Activated naive CD4-positive, alpha-beta T cell treated with anti-CD3 and anti-CD28 coated beads, Interleukin-2, amount 10 ng/mL, durations not matched to agents 7 days and 5 days (primary cell): ENCODE data around the gene CTBP2.

ENCODE experiments used
- CTCF ChIA-PET: fragments of 350-600 bp; sonication (Branson Sonifier 250); formaldehyde crosslinking; loops from one replicate; lab custom pipeline; 2021; ENCODE audit warnings: antibody characterized with exemption; lab: Charles Lee
- DNase-seq: peaks from one replicate; pipeline ENCODE4 v3.0.0-alpha.2; 2020
- H3K27ac Mint-ChIP-seq: one replicate; pipeline ENCODE4 v1.8.0; 2021; ENCODE audit warnings: mild to moderate bottlenecking, moderate library complexity, mixed read lengths
- H3K27me3 Mint-ChIP-seq: one replicate; pipeline ENCODE4 v1.8.0; 2021; ENCODE audit warnings: mild to moderate bottlenecking, mixed read lengths
- H3K36me3 Mint-ChIP-seq: one replicate; pipeline ENCODE4 v1.8.0; 2021; ENCODE audit warnings: mixed read lengths
- H3K4me1 Mint-ChIP-seq: one replicate; pipeline ENCODE4 v1.8.0; 2021; ENCODE audit warnings: mixed read lengths
- H3K4me3 Mint-ChIP-seq: one replicate; pipeline ENCODE4 v1.8.0; 2021; ENCODE audit warnings: mild to moderate bottlenecking, moderate library complexity, mixed read lengths
- H3K9me3 Mint-ChIP-seq: one replicate; pipeline ENCODE4 v1.8.0; 2021; ENCODE audit warnings: mixed read lengths

The CTBP2 gene

GRCh38 chr10:125005312-125006187, 154.8 kb downstream of the CTBP2 start:
- H3K27me3 Mint-ChIP-seq = peaks cover 13% of the 10 kb centered on the region
- no peaks in the 10 kb centered on the region for H3K4me1 Mint-ChIP-seq
- H3K27ac Mint-ChIP-seq = no peak overlapping the region
- peak; percentile 14 for DNase-seq
- no peaks in the 10 kb centered on the region for H3K36me3 Mint-ChIP-seq
- CTCF ChIA-PET = no interaction called here
- H3K9me3 Mint-ChIP-seq = no peaks in the 10 kb centered on the region
- no peak overlapping the region for H3K4me3 Mint-ChIP-seq

- Mint-ChIP-seq H3K9me3 (no peaks in the 10 kb centered on the region), H3K27me3 (peaks cover 19% of the 10 kb centered on the region), H3K27ac (no peak overlapping the region), H3K36me3 (no peaks in the 10 kb centered on the region), H3K4me1 (no peaks in the 10 kb centered on the region), H3K4me3 (no peak overlapping the region)
- CTCF ChIA-PET = no interaction called here
- peak; percentile 12 for DNase-seq
These were observed 155.6 kb downstream of the CTBP2 start for GRCh38 chr10:125004571-125005311.

GRCh38 chr10:125003901-125004467, 156.4 kb downstream of the CTBP2 start:
- DNase-seq = peak; percentile 14
- Mint-ChIP-seq H3K27ac (no peak overlapping the region), H3K9me3 (no peaks in the 10 kb centered on the region), H3K4me1 (no peaks in the 10 kb centered on the region), H3K27me3 (peaks cover 13% of the 10 kb centered on the region), H3K36me3 (no peaks in the 10 kb centered on the region), H3K4me3 (no peak overlapping the region)
- CTCF ChIA-PET = interaction anchor here (1.1 kb wide), 1 partner anchor 11 kb away, joined by 3 read pairs; no protein-coding TSS in a partner anchor

- H3K27ac Mint-ChIP-seq = no peak overlapping the region
- H3K36me3 Mint-ChIP-seq = no peaks in the 10 kb centered on the region
- H3K27me3 Mint-ChIP-seq = peaks cover 13% of the 10 kb centered on the region
- CTCF ChIA-PET = interaction anchor here (1.1 kb wide), 1 partner anchor 11 kb away, joined by 3 read pairs; no protein-coding TSS in a partner anchor
- peak; percentile 18 for DNase-seq
- H3K9me3 Mint-ChIP-seq = no peaks in the 10 kb centered on the region
- H3K4me1 Mint-ChIP-seq = no peaks in the 10 kb centered on the region
- H3K4me3 Mint-ChIP-seq = no peak overlapping the region
These were observed 157.0 kb downstream of the CTBP2 start for GRCh38 chr10:125003146-125003900.

GRCh38 chr10:125002423-125003145, 157.8 kb downstream of the CTBP2 start:
- DNase-seq = peak; percentile 18
- H3K9me3 Mint-ChIP-seq = no peaks in the 10 kb centered on the region
- H3K27me3 Mint-ChIP-seq = peaks cover 13% of the 10 kb centered on the region
- H3K4me3 Mint-ChIP-seq = no peak overlapping the region
- no peak overlapping the region for H3K27ac Mint-ChIP-seq
- no peaks in the 10 kb centered on the region for H3K36me3 Mint-ChIP-seq
- H3K4me1 Mint-ChIP-seq = no peaks in the 10 kb centered on the region
- CTCF ChIA-PET = interaction anchor here (1.1 kb wide), 1 partner anchor 12 kb away, joined by 3 read pairs; no protein-coding TSS in a partner anchor

GRCh38 chr10:125002047-125002422, 158.3 kb downstream of the CTBP2 start:
- H3K27me3 Mint-ChIP-seq = peaks cover 13% of the 10 kb centered on the region

GRCh38 chr10:125001313-125002046, 158.9 kb downstream of the CTBP2 start:
- H3K27me3 Mint-ChIP-seq = peaks cover 13% of the 10 kb centered on the region
- DNase-seq = no peak
- no peak overlapping the region for H3K27ac Mint-ChIP-seq
- no peaks in the 10 kb centered on the region for H3K4me1 Mint-ChIP-seq
- CTCF ChIA-PET = interaction anchor here (1.4 to 1.5 kb wide), 2 partner anchors 9 to 60 kb away, joined by 3 to 5 read pairs; no protein-coding TSS in a partner anchor
- no peak overlapping the region for H3K4me3 Mint-ChIP-seq
- no peaks in the 10 kb centered on the region for H3K36me3 Mint-ChIP-seq
- no peaks in the 10 kb centered on the region for H3K9me3 Mint-ChIP-seq

More at GRCh38 chr10:125002047-125002422, 158.3 kb downstream of the CTBP2 start:
- CTCF ChIA-PET = interaction anchor here (1.5 kb wide), 1 partner anchor 10 kb away, joined by 3 read pairs; no protein-coding TSS in a partner anchor
- no peaks in the 10 kb centered on the region for H3K9me3 Mint-ChIP-seq
- no peaks in the 10 kb centered on the region for H3K4me1 Mint-ChIP-seq
- no peaks in the 10 kb centered on the region for H3K36me3 Mint-ChIP-seq
- no peak overlapping the region for H3K27ac Mint-ChIP-seq
- no peak for DNase-seq
- no peak overlapping the region for H3K4me3 Mint-ChIP-seq

GRCh38 chr10:125000366-125001312, 159.7 kb downstream of the CTBP2 start:
- no peak overlapping the region for H3K27ac Mint-ChIP-seq
- CTCF ChIA-PET = interaction anchor here (1.4 to 1.7 kb wide), 3 partner anchors 8 to 61 kb away, joined by 3 to 5 read pairs (median 3); no protein-coding TSS in a partner anchor
- H3K36me3 Mint-ChIP-seq = no peaks in the 10 kb centered on the region
- H3K4me1 Mint-ChIP-seq = no peaks in the 10 kb centered on the region
- H3K4me3 Mint-ChIP-seq = no peak overlapping the region
- no peak for DNase-seq
- H3K9me3 Mint-ChIP-seq = no peaks in the 10 kb centered on the region
- peaks cover 13% of the 10 kb centered on the region for H3K27me3 Mint-ChIP-seq

GRCh38 chr10:124999433-125000365, 160.7 kb downstream of the CTBP2 start:
- Mint-ChIP-seq H3K36me3 (no peaks in the 10 kb centered on the region), H3K27ac (no peak overlapping the region), H3K27me3 (peaks cover 13% of the 10 kb centered on the region), H3K9me3 (no peaks in the 10 kb centered on the region), H3K4me3 (no peak overlapping the region), H3K4me1 (no peaks in the 10 kb centered on the region)
- DNase-seq = no peak
- CTCF ChIA-PET = interaction anchor here (1.4 to 1.7 kb wide), 2 partner anchors 16 to 62 kb away, joined by 3 to 5 read pairs; no protein-coding TSS in a partner anchor

- H3K4me3 Mint-ChIP-seq = no peak overlapping the region
- H3K27me3 Mint-ChIP-seq = peaks cover 13% of the 10 kb centered on the region
- no peak overlapping the region for H3K27ac Mint-ChIP-seq
- CTCF ChIA-PET = interaction anchor here (1.7 kb wide), 1 partner anchor 15 kb away, joined by 3 read pairs; no protein-coding TSS in a partner anchor
- H3K9me3 Mint-ChIP-seq = no peaks in the 10 kb centered on the region
- peak; percentile 17 for DNase-seq
- H3K4me1 Mint-ChIP-seq = no peaks in the 10 kb centered on the region
- H3K36me3 Mint-ChIP-seq = no peaks in the 10 kb centered on the region
These were observed 161.6 kb downstream of the CTBP2 start for GRCh38 chr10:124998624-124999291.
